ENCODE results near the gene MLLT6.
"Not testable (repeated sequence)": the region's sequence is repeated elsewhere in the genome, so short reads cannot be mapped to it uniquely, and the experiment has no call there.

Gene MLLT6

DNA sequence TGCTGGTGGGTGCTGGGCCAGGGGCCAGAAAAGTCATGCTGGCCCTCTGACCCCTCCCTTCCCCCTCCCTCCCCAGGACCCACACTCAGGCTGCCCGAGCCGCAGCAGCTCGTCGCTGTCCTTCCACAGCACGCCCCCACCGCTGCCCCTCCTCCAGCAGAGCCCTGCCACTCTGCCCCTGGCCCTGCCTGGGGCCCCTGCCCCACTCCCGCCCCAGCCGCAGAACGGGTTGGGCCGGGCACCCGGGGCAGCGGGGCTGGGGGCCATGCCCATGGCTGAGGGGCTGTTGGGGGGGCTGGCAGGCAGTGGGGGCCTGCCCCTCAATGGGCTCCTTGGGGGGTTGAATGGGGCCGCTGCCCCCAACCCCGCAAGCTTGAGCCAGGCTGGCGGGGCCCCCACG, 16.7 kb downstream of the MLLT6 start:
- intact Hi-C loops (cut with DNase I): no loop called here
- DNase-seq: no peak

DNA sequence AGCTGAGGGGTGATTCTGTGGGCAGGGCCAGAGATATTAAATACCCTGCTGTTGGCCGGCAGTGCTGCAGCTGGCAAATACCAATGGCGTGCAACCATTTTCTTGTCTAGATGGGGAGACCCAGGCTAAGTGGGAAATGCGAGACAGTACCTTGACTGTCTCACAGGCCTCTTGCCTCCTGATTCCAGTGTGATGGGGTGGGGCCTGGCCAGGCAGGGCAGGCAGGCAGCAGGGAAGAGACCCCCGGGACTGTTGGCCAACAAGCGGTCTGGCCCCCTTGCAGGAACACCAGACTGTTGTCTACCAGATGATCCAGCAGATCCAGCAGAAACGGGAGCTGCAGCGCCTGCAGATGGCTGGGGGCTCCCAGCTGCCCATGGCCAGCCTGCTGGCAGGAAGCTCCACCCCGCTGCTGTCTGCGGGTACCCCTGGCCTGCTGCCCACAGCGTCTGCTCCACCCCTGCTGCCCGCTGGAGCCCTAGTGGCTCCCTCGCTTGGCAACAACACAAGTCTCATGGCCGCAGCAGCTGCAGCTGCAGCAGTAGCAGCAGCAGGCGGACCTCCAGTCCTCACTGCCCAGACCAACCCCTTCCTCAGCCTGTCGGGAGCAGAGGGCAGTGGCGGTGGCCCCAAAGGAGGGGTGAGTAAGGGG, 19.4 kb downstream of the MLLT6 start:
- DNase-seq: peak; percentile 80 to 99 (median 88)
- intact Hi-C loops (cut with DNase I): no loop called here

- intact Hi-C loops (cut with DNase I): no loop called here
- no peak for DNase-seq
Observed at GRCh38 chr17:38725066-38725465, 20.0 kb downstream of the MLLT6 start.

- intact Hi-C loops (cut with DNase I); DNase-seq: not testable (repeated sequence)
Observed at GRCh38 chr17:38726145-38726544, 21.1 kb downstream of the MLLT6 start.

GRCh38 chr17:38727736-38728135, 22.7 kb downstream of the MLLT6 start:
- no peak for DNase-seq
- intact Hi-C loops (cut with DNase I): no loop called here

DNA sequence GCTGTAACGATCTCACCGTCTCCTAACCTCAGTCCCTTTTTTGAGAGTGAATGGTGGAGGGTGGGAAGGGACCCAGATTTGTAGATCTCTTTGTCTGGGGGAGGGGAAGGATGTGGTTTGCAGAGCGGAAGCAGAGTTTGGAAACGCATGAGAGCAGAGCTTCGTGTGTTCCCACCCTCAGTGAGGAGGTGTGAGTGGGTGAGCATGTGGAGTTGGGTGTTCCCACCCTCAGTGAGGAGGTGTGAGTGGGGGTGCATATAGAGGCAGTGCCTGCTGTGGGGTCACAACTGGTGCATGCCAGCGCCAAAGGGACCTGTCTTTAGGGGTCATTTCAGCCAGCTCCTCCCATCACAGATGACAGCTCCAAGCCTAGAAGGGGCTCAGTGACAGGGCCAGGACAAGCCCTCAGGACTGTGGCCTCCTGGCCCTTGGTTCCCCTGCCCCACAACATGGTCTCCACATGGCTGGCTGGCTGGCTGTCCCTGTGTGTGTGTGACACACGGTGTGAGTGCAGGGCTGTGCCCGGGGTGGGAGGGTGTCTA, 23.3 kb downstream of the MLLT6 start:
- intact Hi-C loops (cut with DNase I): no loop called here
- DNase-seq: no peak

DNA sequence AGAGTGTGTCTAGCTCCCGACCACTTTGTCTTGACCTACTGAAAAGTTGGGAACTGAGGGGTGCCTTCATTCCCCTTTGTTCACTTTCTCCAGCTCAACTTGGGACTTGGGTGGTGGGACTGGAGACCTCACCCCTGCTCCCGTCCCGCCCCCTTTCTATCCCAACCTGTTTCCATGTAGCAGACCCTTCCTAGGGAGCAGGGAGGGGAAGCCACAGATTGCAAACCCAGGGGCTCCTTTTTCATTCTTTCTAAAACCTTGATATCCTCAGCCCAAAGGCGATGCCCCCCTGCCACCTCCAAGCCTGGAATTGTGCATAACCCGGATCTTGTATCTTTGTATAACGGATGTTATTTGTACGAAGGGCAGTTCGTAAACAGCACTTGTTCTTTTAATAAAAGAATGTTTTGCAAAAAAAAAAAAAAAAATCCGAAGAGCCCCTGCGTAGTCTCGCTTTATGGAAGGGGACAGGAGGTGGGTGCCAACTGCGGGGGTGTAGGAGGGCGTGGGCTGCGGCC, 24.4 kb downstream of the MLLT6 start:
- intact Hi-C loops (cut with DNase I): no loop called here

GRCh38 chr17:38729886-38730525, 24.9 kb downstream of the MLLT6 start, which contains the start of gene CISD3:
Gene CISD3, plus strand, starts transcription at chr17:38730341. Its CDS starts 18 bp downstream, at chr17:38730359.
- intact Hi-C loops (cut with DNase I): loop anchor here (2.0 kb wide), 1 partner anchor 55 kb away; the partner anchor contains the start of gene EPOP
- peak; percentile 63 to 97 (median 70) for DNase-seq

More for the DNA sequence above, 24.4 kb downstream of the MLLT6 start:
- DNase-seq: no peak

DNA sequence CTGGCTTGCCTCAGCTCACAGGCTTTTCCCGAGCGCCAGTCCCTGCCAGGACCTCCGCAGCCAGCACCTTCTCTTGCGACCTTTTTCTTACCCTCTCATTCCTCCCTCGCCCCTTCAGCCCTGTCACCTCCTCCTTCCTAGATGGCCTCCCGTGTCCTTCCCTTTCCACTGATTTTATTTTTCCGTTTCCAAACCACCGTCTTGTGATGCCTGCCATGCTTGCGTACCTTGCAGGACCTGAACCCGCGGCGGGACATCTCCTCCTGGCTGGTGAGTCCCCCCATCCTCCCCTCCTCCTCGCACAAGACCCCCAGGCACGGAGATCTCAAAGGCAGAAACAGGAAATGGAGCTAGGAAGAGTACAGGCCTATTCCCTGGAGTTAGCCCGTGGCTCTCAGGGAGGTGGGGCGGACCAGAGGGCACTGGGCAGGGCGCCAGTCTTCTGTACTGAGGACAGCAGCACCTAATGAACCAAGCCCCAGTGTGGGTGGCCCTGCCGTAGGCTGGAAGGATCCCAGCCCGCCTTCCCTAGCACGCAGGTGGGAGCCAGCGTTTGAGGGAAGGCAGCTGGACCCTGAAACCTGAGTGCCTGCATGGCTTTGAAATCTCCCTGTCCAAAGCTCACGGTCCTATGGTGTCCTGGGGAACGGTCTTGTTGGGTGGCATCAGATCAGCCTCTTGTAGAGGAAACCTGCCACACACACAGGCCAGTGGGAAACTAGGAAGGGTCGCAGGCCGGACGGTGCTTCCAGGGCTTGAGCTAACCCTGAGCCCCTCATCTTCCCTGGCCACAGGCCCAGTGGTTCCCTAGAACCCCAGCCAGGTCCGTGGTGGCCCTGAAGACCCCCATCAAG, 25.7 kb downstream of the MLLT6 start:
- DNase-seq: peak in 3 of 10 donors; percentile 31 to 77 (median 58)

GRCh38 chr17:38731526-38732294, 26.6 kb downstream of the MLLT6 start:
- no peak for DNase-seq

More for the DNA sequence above, 25.7 kb downstream of the MLLT6 start:
- intact Hi-C loops (cut with DNase I): loop anchor here (2.0 kb wide), 1 partner anchor 56 kb away; the partner anchor contains the start of gene EPOP

GRCh38 chr17:38732376-38733281, 27.6 kb downstream of the MLLT6 start:
- DNase-seq: no peak
- intact Hi-C loops (cut with DNase I): no loop called here

More at GRCh38 chr17:38731526-38732294, 26.6 kb downstream of the MLLT6 start:
- intact Hi-C loops (cut with DNase I): loop anchor here (2.0 kb wide), 1 partner anchor 57 kb away; the partner anchor contains the start of gene EPOP

GRCh38 chr17:38733282-38733981, 28.4 kb downstream of the MLLT6 start:
- DNase-seq: no peak
- intact Hi-C loops (cut with DNase I): no loop called here

DNA sequence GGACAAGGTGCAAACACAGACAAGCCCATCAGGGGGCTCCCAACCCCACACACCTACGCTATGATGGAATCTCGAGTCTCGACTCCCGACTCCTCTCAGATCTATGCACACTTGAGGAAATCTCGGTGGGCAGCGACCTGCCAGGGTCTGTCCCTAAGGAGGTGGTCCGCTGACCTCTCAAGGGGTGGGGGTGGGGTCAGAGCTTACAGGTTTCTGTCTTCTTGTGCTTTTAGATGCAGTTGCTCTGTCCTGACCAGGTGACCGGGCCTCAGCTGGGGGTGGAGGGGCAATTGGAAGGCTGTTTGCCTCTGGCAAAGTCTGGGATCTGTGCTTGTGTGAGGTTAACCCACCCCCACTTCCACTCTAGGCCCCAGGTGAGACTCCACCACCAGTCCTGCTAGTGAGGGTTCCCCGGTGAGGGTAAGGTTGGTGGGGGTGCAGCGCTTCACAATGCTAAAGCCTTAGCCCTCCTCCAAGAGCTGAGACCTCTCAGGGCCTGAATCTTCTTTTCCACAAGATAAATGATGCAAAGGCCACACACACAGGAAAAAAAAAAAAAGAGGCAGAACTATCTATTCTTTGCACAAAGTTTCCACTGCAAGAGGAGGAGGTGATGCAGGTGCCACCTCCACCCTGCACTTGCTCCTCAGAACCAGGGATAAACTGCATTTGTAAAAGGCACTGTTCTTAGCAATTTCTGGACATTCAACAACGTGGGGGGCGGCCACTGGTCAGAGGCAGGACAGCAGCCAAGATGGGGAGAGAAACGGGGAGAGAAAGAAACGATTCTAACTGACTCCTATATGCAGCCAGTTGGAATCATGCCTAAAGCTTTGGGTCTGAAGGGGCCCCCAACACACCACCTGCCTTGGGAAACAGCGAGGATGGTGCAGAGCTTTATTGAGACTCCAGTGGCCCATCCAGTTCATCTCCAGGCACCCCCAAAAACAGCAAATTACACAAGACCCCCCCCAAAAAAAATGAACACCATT, 29.2 kb downstream of the MLLT6 start:
- intact Hi-C loops (cut with DNase I): no loop called here
- DNase-seq: no peak

GRCh38 chr17:38735161-38735997, 30.3 kb downstream of the MLLT6 start:
- intact Hi-C loops (cut with DNase I): loop anchor here (1.0 kb wide), 1 partner anchor 58 kb away; no protein-coding TSS in a partner anchor
- peak in 9 of 10 donors; percentile 62 to 96 (median 73) for DNase-seq

DNA sequence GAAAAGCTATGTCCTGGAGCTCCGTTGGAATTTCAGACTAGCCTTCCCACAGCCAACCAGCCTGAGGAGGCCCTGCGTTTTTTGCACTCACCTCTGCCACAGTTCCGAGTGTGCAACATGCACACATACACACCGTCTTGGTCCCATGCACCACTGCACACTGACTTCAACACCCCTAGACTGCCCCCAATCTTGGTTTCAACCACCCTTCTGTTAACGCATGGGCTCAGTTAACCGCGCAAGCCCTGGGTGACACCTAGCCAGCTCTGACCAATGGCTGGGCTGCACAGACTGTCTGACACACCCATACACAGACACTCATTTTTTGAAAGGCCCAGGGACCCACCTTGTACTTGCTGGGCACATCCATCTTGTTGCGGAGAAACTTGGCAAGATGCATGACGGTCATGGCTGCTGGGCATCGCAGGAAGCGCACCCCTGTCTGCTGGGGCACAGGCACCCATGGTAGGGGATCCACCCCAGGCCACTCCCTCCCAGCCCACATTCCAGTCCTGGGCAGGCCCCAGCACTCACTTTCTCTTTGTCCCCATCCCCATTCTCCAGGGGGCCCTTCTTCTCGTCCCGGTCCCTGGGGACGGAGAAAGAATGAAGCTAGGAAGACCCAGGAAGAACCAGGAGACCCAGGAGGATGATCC, 33.1 kb downstream of the MLLT6 start:
- intact Hi-C loops (cut with DNase I): no loop called here
- DNase-seq: no peak

All from posterior cingulate gyrus (tissue), 11 donors.